ENCODE results near the gene NTF3.

Gene NTF3

GRCh38 chr12:5430641-5431603, 986 bp upstream of the NTF3 start:
- no peak for DNase-seq (ENCODE audit: low read depth in 2 of 2)

GRCh38 chr12:5433081-5433844, 1.4 kb downstream of the NTF3 start:
- DNase-seq (ENCODE audit: low read depth in 2 of 2): no peak

GRCh38 chr12:5433845-5434646, 2.1 kb downstream of the NTF3 start:
- DNase-seq (ENCODE audit: low read depth in 2 of 2): no peak

GRCh38 chr12:5434647-5435560, 3.0 kb downstream of the NTF3 start:
- no peak for DNase-seq (ENCODE audit: low read depth in 2 of 2)

GRCh38 chr12:5437182-5437583, 5.3 kb downstream of the NTF3 start:
- DNase-seq (ENCODE audit: low read depth in 2 of 2): no peak

GRCh38 chr12:5437589-5437988, 5.7 kb downstream of the NTF3 start:
- no peak for DNase-seq (ENCODE audit: low read depth in 2 of 2)

- DNase-seq (ENCODE audit: low read depth in 2 of 2): no peak
These were observed 6.8 kb downstream of the NTF3 start for GRCh38 chr12:5438671-5439200.

GRCh38 chr12:5439371-5439771, 7.5 kb downstream of the NTF3 start:
- no peak for DNase-seq (ENCODE audit: low read depth in 2 of 2)

- no peak for DNase-seq (ENCODE audit: low read depth in 2 of 2)
These were observed 7.9 kb downstream of the NTF3 start for GRCh38 chr12:5439788-5440300.

- DNase-seq (ENCODE audit: low read depth in 2 of 2): no peak
These were observed 9.1 kb downstream of the NTF3 start for GRCh38 chr12:5440978-5441377.

GRCh38 chr12:5441497-5442236, 9.8 kb downstream of the NTF3 start:
- DNase-seq (ENCODE audit: low read depth in 2 of 2): no peak

GRCh38 chr12:5442251-5443006, 10.5 kb downstream of the NTF3 start:
- DNase-seq (ENCODE audit: low read depth in 2 of 2): no peak

GRCh38 chr12:5444520-5444919, 12.6 kb downstream of the NTF3 start:
- DNase-seq (ENCODE audit: low read depth in 2 of 2): no peak

- DNase-seq (ENCODE audit: low read depth in 2 of 2): no peak
These were observed 15.4 kb downstream of the NTF3 start for GRCh38 chr12:5447320-5447719.

GRCh38 chr12:5451251-5451650, 19.3 kb downstream of the NTF3 start:
- no peak for DNase-seq (ENCODE audit: low read depth in 2 of 2)

- DNase-seq (ENCODE audit: low read depth in 2 of 2): no peak
These were observed 20.7 kb downstream of the NTF3 start for GRCh38 chr12:5452569-5452968.

GRCh38 chr12:5453466-5453865, 21.6 kb downstream of the NTF3 start:
- DNase-seq (ENCODE audit: low read depth in 2 of 2): no peak

GRCh38 chr12:5455045-5455444, 23.1 kb downstream of the NTF3 start:
- no peak for DNase-seq (ENCODE audit: low read depth in 2 of 2)

GRCh38 chr12:5456030-5456429, 24.1 kb downstream of the NTF3 start:
- DNase-seq (ENCODE audit: low read depth in 2 of 2): no peak
